ENCODE measurements around the gene HSP90B1.

DNA sequence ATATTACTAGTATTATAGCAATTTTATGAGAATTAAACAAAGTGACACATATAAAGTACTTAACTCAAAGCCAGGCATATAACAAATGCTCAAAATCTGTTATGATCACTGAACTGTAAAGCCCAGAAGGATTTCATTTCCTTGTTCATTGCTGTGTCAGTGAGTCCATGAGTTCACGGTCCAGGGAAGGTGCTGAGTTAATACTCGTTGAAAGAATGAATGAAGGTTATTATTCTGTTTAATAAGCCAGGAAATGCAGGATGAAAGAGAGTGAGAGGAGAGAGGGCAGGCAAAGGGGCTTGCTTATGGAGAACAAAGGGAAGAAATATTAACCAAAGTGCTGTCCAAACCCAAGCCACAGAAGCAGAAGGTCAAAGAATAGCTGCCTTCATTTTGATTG is 48.9 kb upstream of the HSP90B1 start:
- TF ChIP-seq, protein P1, sequence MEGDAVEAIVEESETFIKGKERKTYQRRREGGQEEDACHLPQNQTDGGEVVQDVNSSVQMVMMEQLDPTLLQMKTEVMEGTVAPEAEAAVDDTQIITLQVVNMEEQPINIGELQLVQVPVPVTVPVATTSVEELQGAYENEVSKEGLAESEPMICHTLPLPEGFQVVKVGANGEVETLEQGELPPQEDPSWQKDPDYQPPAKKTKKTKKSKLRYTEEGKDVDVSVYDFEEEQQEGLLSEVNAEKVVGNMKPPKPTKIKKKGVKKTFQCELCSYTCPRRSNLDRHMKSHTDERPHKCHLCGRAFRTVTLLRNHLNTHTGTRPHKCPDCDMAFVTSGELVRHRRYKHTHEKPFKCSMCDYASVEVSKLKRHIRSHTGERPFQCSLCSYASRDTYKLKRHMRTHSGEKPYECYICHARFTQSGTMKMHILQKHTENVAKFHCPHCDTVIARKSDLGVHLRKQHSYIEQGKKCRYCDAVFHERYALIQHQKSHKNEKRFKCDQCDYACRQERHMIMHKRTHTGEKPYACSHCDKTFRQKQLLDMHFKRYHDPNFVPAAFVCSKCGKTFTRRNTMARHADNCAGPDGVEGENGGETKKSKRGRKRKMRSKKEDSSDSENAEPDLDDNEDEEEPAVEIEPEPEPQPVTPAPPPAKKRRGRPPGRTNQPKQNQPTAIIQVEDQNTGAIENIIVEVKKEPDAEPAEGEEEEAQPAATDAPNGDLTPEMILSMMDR (IDR thresholded peaks at IDR 0.05), result no peak
- TF ChIP-seq POLR2AphosphoS5 (IDR thresholded peaks at IDR 0.05), result no peak
- TF ChIP-seq POLR2A (IDR thresholded peaks at IDR 0.05), result no peak
- TF ChIP-seq EP300 (IDR thresholded peaks at IDR 0.05; ENCODE audit: low read depth), result no peak

Data from transverse colon (tissue), 4 donors.